ENCODE measurements around the gene GPR137.

Gene GPR137

GRCh38 chr11:64249563-64250414, 35.9 kb upstream of the GPR137 start:
- no peak for DNase-seq

GRCh38 chr11:64250415-64251015, 35.1 kb upstream of the GPR137 start:
- no peak for DNase-seq

GRCh38 chr11:64251016-64251752, 34.5 kb upstream of the GPR137 start, which contains the start of gene PLCB3:
Gene PLCB3, plus strand, starts transcription at chr11:64251530. Its CDS starts 120 bp downstream, at chr11:64251650.
- DNase-seq: peak; percentile 52

GRCh38 chr11:64251753-64252002, 34.0 kb upstream of the GPR137 start:
- no peak for DNase-seq

GRCh38 chr11:64252003-64252872, 33.4 kb upstream of the GPR137 start:
- no peak for DNase-seq

- DNase-seq: no peak
These were observed 32.6 kb upstream of the GPR137 start for GRCh38 chr11:64253043-64253442.

GRCh38 chr11:64253481-64253880, 32.2 kb upstream of the GPR137 start:
- no peak for DNase-seq

GRCh38 chr11:64254326-64254725, 31.3 kb upstream of the GPR137 start:
- no peak for DNase-seq

GRCh38 chr11:64255135-64256128, 30.2 kb upstream of the GPR137 start:
- no peak for DNase-seq

GRCh38 chr11:64256300-64256699, 29.3 kb upstream of the GPR137 start:
- no peak for DNase-seq

GRCh38 chr11:64258356-64258755, 27.3 kb upstream of the GPR137 start:
- no peak for DNase-seq

- no peak for DNase-seq
These were observed 26.6 kb upstream of the GPR137 start for GRCh38 chr11:64258946-64259532.

GRCh38 chr11:64259533-64260067, 26.0 kb upstream of the GPR137 start:
- no peak for DNase-seq

- DNase-seq: no peak
These were observed 25.4 kb upstream of the GPR137 start for GRCh38 chr11:64260147-64260708.

- no peak for DNase-seq
These were observed 24.0 kb upstream of the GPR137 start for GRCh38 chr11:64261556-64262080.

GRCh38 chr11:64262271-64263002, 23.2 kb upstream of the GPR137 start:
- DNase-seq: no peak

GRCh38 chr11:64263021-64263946, 22.4 kb upstream of the GPR137 start:
- DNase-seq: no peak

GRCh38 chr11:64263947-64264317, 21.7 kb upstream of the GPR137 start:
- DNase-seq: no peak
